ENCODE results near the gene TGFB2.

TGFB2 gene

DNA sequence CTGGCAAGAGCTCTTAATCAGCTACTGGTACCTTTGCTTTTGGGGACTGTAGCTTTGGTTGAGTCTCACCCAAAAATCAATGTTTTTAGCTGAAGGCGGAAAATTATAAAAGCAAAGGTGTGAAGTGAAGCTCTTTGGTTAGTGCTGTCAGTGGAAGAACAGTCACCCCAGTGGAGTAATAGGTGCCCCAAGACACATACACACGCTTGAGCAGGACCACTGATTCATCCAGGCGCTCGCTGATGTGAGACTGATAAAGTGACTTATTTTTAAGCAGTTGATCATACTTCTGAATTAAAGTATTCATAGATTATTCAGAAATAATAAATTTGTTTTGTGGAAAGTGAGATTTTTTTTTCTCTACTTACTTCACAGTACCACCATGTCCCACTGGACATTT, 37.1 kb downstream of the TGFB2 start:
- in situ Hi-C loops (cut with MboI; ENCODE audit: low sequenced_read_pairs) = no loop called here

DNA sequence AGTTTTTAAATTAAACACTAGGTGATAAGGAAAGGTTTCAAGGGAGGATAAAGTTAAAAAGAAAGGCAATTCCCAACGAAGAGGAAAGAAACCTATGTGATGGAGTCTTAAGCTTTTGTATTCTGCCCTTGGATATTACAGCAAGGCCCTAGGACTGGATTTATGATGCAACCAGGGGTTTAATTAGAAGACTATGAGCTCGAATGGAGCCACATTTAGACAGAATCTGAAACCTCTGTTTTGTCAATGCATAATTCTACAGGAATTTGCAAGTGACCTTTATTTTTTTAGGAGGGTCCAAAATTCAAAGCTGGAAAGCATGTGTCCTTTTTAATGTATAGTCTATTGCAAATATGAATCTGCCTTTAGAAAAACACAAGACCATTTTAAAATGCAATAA, 37.9 kb downstream of the TGFB2 start:
- in situ Hi-C loops (cut with MboI; ENCODE audit: low sequenced_read_pairs) = no loop called here

DNA sequence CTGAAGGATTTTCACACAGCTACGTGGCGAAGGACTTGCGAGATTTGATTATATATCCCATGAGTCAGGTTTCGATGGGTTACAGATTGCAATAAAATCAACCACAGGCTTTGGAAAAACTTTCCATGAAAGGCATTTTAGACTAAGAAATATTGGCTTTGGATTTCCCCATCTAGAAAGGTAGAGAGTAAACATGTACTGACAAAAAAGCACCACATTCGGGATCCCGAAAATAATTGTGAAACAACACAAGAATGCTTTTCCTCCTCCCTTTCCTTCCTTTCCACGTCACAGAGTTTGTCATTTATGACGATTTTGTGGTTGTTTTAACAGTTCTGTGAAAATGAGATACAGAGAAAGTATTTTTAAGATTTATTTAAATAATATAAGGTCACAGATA, 38.5 kb downstream of the TGFB2 start:
- in situ Hi-C loops (cut with MboI; ENCODE audit: low sequenced_read_pairs) = no loop called here

DNA sequence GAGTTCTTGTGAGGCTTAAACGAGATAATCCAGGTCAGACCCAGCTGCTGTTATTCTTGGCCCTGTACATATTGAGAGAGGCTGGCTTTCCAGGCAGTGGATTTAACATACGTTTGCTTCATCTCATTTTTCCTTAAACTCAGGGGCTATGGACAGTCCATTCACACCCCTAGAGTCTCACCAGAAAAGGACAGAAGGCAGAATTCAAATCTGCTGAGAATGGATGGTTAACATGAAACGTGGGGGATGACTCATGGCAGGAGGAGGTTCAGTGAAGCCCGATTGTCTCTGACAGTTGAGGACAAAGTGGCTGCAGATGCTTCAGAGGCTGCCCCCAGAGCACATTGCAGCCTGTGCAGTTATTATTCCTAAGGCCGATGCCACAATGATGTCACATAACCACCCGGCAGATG, 39.5 kb downstream of the TGFB2 start:
- in situ Hi-C loops (cut with MboI; ENCODE audit: low sequenced_read_pairs) = no loop called here

DNA sequence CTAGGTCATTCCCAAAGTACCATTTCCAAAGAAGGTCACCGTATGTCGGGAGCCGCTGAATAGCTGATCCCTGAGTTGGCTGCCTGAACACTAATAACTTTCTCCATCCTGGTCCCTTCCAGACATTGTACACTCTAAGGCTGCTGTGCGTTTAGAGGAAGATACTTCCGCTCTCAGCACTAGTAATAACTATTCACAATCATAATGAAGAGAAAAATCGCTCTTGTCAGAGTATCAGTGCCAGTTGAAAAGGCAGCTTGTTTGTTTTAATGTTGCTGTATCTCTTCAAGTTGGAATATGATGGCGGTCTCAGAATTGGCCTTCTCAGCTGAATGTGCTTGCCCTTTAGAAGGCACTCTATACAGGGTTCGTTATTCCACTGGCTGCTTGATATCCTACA, 43.5 kb downstream of the TGFB2 start:
- in situ Hi-C loops (cut with MboI; ENCODE audit: low sequenced_read_pairs) = no loop called here

DNA sequence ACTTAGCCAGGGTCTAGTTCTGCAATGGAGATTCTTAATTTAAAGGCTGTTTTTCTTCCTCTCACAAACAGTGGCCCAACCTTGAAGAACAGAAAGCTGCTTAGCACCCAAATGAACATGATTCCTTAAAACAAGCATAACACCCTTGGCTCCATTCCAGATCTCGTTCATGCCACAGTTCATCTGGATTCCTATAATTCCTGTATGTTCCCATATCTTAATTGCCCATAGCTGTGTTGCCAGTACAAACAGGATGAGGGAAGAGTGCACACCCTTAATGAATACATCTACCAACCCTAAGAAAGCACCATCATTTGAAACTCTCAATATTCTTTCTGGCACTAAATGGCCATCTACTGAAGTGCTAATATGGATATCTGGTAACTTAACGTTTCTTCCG, 45.5 kb downstream of the TGFB2 start:
- in situ Hi-C loops (cut with MboI; ENCODE audit: low sequenced_read_pairs) = no loop called here

DNA sequence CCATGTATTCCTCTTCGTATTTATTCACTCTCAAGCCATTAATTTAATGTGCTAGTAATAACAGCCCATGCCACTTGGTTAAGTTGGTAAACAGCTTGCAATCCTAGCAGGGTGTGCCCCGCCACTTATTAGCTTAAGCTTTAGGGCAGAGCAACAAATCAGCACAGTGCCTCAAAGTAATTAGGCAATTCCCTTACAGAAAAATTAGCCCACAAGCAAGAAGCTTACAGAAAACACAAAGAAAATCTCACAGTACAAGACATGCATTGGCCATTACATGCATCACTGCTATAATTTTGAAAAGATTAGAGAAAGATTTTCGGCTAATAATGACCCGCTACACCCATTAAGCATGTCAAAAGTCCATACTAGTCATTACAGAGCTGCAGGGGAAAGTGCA, 47.6 kb downstream of the TGFB2 start:
- in situ Hi-C loops (cut with MboI; ENCODE audit: low sequenced_read_pairs) = no loop called here

DNA sequence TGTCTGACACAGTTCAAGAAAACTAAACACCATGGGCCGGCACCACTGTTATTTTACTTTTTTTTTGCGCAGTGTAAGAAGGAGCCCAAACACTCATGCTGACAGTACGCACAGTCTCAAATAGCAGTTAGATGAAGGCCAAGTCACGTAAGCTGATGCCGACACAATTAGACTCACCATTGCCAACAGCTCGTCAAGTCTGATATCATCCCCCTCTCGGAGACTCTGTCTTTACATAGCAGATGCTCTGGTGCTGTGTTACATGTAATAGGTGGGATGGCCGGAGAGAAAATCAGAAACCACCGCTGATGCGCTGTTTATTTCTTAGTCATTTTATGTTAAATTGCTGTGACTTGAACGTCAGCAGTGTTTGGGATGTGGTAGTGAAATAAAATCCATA, 49.3 kb downstream of the TGFB2 start:
- in situ Hi-C loops (cut with MboI; ENCODE audit: low sequenced_read_pairs) = no loop called here

DNA sequence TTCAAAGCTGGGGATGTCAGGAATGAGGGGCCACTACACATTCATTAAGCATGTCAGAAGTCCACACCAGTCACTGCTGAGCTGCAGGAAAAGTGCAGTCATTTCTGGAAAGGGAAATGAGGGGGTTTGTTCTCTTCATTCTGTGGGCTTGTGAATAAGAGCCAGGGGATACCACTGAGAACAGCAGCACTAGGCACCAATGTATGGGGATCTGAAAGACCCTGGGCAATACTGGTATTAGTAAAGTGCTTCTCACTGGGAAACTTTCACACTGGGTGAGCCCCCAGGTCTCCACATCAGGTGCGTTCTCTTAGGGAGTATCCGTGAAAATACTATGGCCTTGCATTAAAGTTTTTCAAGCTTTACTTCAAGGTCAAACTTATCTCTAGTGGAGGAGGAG, 49.9 kb downstream of the TGFB2 start:
- in situ Hi-C loops (cut with MboI; ENCODE audit: low sequenced_read_pairs) = no loop called here

DNA sequence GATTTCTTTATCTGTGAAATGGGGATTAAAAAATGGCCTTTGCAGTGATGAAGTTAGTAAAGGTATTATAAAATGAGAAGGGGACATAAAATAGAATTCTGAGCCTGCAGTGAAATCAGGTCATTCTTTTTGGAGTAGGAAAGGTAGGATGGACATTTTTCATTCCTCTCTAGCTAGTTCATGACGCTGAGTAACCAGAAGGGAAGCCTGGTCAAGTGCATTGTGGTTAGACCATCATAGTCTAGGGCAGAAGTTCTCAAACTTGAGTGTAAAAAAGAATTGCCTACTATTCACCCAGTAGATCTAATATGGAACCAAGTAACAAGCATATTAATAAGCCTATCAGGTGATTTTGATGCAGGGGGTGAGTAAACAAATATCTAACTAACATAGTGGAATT, 50.8 kb downstream of the TGFB2 start:
- in situ Hi-C loops (cut with MboI; ENCODE audit: low sequenced_read_pairs) = no loop called here

DNA sequence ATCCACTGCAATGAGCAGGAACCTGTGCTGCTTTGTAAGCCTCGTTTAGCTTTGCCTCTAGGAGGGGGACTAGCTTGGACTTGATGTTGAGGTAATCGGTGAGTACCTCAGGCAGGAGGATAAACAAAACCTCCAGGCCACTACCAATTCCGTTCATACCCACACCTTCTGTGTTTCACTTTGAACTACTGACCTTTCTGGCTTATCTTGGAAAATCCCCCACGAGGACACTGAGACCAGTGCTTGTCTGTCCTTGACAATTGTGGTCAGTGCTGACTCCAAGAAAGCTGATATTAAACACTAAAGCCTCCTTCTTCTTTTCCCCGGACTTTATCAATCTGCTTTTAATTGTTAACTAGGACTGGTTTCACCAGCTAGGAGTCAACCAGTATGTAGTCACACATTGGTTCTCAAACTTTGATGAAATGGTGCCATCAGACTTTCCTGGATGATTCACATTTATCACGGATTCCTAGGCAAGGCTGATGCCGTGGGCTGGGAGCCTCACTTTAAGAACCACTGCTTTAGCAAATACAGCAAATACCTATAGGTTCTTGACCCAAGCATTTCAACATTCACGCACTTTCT, 52.7 kb downstream of the TGFB2 start:
- in situ Hi-C loops (cut with MboI; ENCODE audit: low sequenced_read_pairs) = no loop called here

DNA sequence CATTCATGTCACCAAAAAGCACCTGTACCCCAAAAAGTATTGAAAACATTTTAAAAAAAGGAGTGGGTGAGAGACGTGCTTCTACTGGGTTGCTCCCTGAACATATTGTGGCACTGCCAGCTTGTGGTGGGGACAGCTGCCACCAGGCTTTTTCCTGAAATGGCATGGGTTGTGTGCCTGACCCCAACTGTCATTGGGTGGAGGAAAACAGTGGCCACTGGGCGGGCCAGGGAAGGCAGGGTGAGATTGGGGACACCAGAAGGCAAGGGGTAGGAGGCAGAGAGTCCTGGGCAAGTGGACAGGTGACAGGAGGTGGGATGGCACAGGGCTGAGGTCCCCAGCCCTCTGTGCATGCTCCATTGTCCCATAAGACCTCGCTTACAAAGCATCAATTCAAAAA, 55.5 kb downstream of the TGFB2 start:
- in situ Hi-C loops (cut with MboI; ENCODE audit: low sequenced_read_pairs) = no loop called here

DNA sequence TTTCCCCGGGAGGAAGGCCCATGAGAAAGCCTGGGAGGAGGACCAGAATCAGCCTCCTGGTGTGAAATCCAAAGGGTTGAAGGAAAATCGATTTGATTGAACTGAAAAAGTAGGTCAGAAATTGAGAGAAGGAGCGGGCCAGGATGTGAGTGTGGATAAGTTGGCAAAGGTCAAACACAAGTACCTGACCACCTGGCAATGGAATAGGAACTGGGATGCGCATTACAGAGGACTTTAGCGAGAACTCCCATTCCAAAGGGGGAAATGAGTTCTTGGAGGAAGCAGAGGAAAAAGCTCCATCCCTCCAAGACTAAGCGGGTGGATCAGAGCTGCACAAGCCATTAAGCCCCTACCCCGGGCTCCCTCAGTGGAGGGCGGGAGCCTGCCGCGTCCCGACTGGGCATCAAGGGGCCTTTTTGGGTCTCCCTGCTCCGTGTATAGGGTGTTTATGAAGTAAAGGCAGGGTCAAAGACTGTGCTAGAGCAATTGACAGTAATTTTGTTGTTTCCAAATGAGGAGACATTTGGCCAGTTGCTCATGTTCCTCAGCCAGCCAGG, 56.4 kb downstream of the TGFB2 start:
- in situ Hi-C loops (cut with MboI; ENCODE audit: low sequenced_read_pairs) = no loop called here

DNA sequence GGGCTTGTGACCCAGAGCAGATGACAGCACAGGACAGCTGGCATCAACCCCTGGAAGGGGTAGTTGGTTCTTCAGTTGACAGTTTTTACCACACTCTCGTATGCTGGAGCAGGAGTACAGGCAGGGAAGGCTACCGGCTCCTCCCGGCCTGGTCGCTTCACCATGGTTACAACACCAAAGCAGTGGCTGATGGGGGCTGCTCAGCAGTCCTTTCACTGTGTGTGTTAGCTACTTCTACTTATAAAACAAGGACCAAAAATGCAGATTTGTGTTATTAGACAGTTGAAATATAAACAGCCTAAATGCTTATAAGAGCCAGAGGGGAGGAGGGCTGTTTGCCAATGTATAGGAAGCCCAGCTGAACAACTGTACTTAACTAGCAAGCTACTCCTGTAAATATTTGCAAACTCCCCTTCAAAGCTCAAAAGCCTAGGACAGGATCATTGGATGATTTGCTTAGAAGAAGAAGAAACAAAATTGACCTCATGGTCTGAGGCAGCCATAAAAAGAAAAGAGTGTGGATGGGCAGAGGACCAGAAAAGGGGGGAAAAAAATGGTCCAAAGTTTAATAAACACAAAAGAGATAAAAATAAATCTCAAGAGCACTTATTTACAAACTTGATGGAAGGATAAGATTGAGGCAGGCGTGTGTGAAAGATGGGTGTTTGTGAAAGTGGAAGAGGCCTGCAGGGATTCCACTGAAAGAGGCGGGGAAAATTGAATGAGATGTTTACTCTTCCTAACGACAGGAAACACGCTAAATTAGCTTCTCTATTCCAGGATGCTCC, 57.1 kb downstream of the TGFB2 start:
- in situ Hi-C loops (cut with MboI; ENCODE audit: low sequenced_read_pairs) = no loop called here

DNA sequence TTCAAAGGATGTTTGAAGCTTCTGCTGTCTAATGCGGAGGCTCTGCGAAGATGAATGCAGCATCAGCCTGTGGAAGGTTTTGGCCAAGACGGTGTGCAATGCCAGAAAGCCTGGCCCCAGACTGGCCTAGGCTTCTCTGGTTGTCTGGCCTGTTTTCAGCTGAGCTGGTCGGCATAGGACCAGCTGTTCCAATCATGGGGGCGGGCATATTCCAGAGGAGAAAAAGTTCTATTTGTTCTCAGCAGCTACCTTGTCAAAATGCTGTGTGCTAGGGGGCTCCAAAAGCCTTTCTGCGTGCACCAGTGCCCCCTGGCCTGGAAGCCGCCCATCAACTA, 57.6 kb downstream of the TGFB2 start:
- in situ Hi-C loops (cut with MboI; ENCODE audit: low sequenced_read_pairs) = no loop called here

DNA sequence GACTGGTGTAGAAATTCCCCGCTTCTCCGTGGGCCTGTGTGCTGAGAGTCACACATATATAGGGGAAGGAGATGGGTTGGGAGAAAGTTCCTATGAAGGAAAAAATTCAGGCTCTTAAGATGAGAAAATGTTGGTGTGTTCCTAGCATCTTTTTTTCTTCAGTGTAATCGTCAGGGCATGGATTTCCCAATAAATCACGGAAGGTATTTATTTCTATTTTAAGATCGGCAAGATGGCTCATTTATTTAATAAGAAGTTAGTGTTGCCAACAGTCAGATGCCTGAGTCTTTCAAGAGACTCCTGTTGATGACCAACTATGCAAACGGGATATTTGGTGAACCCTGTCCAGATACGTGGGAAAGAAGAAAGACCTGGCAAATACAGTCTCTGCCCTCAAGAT, 58.2 kb downstream of the TGFB2 start:
- in situ Hi-C loops (cut with MboI; ENCODE audit: low sequenced_read_pairs) = no loop called here

DNA sequence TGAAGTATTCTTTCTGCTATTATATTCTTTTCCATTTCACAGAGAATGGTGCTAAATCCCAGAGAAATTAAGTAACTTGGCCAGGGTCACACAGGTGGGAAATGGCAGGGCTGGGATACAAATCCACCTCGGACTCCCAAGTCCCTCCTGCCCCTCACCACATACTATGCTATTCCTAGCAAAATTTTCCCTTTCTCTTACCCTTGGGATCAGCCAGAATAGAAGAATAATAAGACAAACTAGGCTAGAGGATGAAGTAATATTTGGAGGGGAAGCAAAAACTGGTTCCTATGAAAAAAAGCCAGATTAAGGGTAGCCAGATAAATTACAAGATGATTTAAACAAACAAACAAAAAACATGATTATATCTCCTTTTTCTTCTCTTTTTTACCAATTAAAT, 62.5 kb downstream of the TGFB2 start:
- in situ Hi-C loops (cut with MboI; ENCODE audit: low sequenced_read_pairs) = no loop called here

DNA sequence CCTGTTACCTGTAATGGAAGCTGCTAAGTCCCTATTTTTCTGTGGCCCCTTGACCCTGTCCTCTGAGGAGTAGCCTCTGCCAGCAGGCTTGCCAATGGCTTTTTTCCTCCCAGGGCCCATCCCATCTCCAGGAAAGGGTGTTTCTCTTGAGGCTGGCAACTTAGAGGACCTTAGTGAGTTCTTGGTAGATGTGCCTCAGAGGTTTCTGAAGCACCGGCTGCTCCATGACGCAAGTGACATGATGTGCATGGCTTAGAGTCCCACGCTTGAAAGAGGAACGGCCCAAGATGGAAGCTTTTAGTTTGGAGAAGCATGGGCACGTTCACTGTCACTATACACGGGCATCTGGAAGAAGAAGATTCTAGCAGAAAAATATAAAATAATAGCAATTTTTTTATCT, 63.0 kb downstream of the TGFB2 start:
- in situ Hi-C loops (cut with MboI; ENCODE audit: low sequenced_read_pairs) = no loop called here

DNA sequence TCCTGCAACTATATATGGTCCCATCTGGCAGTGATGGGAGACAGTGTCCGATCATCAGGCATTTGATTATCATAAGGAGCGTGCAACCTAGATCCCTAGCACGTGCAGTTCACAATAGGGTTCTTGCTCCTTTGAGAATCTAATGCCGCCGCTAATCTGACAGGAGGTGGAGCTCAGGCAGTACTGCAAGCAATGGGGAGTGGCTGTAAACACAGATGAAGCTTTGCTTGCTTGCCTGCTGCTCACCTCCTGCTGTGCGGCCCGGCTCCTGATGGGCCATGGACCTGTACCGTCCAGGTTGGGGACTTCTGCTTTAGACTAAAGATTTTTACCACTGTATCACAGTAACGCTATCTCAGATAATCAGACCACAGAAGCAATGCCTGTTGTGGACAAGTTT, 63.8 kb downstream of the TGFB2 start:
- in situ Hi-C loops (cut with MboI; ENCODE audit: low sequenced_read_pairs) = no loop called here

DNA sequence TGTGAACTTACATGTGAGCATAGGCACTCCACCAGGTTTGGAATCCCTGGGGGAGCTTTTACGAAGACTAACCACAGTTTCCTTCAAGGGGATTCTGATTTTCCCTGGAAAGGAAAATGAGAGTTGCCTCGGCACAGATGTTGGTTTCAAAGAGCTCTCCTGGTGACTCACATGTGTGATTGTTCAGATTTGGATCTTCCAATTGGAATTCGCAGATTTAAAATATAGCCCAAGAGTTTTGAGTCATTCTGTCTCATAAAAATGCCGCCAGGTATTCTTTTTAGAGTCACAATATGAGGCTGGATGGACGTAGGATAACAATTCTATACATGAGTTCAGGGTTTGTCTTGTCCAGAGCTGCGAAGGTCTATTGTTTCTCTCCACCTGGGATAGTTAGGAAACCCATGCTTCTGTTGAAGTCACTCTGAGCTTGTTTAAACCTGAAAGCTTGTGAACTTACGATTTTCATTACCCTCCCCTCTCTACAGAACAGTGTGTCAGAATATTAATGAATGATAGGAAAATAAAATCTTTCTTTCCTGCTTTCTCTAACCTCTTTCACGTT, 64.9 kb downstream of the TGFB2 start:
- in situ Hi-C loops (cut with MboI; ENCODE audit: low sequenced_read_pairs) = no loop called here

DNA sequence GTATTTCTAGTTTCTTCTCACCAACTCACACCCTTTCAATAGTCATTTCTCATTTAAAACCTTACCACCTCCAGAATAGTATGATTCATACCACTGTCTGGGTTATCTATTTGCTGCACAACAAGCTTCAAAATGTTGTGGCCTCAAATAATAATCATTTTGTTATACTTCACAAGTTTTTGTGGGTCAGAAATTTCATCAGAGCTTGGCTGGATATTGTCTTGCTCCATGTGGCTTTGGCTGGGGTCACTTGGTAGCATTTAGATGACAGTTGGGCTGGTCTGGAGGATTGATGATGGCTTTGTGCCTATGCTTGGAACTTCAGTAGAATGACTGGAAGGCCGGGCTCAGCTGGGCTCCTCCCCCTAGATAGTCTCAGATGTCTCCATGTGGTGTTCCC, 66.0 kb downstream of the TGFB2 start:
- in situ Hi-C loops (cut with MboI; ENCODE audit: low sequenced_read_pairs) = no loop called here

DNA sequence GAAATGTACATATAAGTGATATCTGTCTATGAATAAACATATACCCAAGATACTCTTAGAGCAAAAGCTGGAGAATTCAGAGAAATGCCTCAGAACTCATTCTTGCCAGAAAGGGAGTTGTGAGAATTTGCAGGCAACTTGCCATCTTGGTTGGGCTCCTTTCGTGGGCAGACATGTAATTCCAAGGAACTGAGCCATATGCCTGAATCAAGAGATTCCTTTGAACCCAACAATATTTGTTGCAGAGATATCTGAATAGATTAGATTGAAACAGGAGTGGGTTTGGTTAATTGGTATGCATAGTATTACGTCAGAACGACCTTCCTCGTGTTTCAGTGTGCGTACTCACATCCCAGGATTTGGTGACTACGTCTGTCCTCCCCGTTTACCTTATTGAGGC, 67.0 kb downstream of the TGFB2 start:
- in situ Hi-C loops (cut with MboI; ENCODE audit: low sequenced_read_pairs) = no loop called here
